MCF 10A (cell line): ENCODE measurements around the gene GPX3. TPM values are rescaled to one million over a fixed set of nuclear protein-coding genes. Genes with fewer than 3 reads are reported as not detected.

Experiments used
- BruUV-seq: library from RNA; stranded (reverse); fragments of 400-500 nt; replicated peaks from 2 replicates; lab custom pipeline; 2021; lab: Mats Ljungman, UMichigan
- CTCF ChIA-PET: fragments of 300-600 bp; sonication (Branson Sonifier 250); formaldehyde crosslinking; extraction: SDS; loops from one replicate; lab custom pipeline; 2021; ENCODE audit warnings: antibody characterized with exemption, inconsistent platforms; lab: Yijun Ruan, JAX
- POLR2A ChIA-PET: fragments of 300-600, 350-650 bp; sonication (Branson Sonifier 250); formaldehyde crosslinking; extraction: SDS; loops from one replicate; lab custom pipeline; 2020; ENCODE audit warnings: antibody characterized with exemption, inconsistent platforms; lab: Yijun Ruan, JAX
- DNase-seq: peaks from one replicate; pipeline ENCODE4 v3.0.0-alpha.2; 2018; ENCODE audit not compliant: unreplicated experiment
- H3K27ac Mint-ChIP-seq: one replicate; pipeline ENCODE4 v1.8.0; 2022; ENCODE audit warnings: mild to moderate bottlenecking, low read depth, mixed read lengths; ENCODE audit not compliant: unreplicated experiment
- H3K27me3 Mint-ChIP-seq: one replicate; pipeline ENCODE4 v1.8.0; 2022; ENCODE audit warnings: mixed read lengths; ENCODE audit not compliant: insufficient read depth, unreplicated experiment
- H3K36me3 Mint-ChIP-seq: one replicate; pipeline ENCODE4 v1.8.0; 2022; ENCODE audit warnings: mild to moderate bottlenecking, moderate library complexity, mixed read lengths; ENCODE audit not compliant: insufficient read depth, unreplicated experiment
- H3K4me1 Mint-ChIP-seq: one replicate; pipeline ENCODE4 v1.8.0; 2022; ENCODE audit warnings: mixed read lengths; ENCODE audit not compliant: insufficient read depth, unreplicated experiment
- H3K4me3 Mint-ChIP-seq: one replicate; pipeline ENCODE4 v1.8.0; 2022; ENCODE audit warnings: mild to moderate bottlenecking, moderate library complexity, mixed read lengths; ENCODE audit not compliant: unreplicated experiment
- H3K9me3 Mint-ChIP-seq: one replicate; pipeline ENCODE4 v1.8.0; 2022; ENCODE audit warnings: mixed read lengths; ENCODE audit not compliant: unreplicated experiment
- CTCF ChIP-seq: fragments of 200-600 bp; IDR thresholded peaks from one replicate; pipeline ENCODE4 v1.8.0; 2022; ENCODE audit warnings: antibody characterized with exemption, mild to moderate bottlenecking; ENCODE audit not compliant: unreplicated experiment
- intact Hi-C: fragments of 100-400 bp; cut with micrococcal nuclease; formaldehyde crosslinking; loops from 2 replicates; pipeline ENCODE4 v1.14.1; 2022
- total RNA-seq: library from RNA; stranded (reverse); gene quantifications from 2 replicates; pipeline ENCODE4 v1.2.3, GENCODE V29; 2022

The GPX3 gene
- total RNA-seq, 1 experiment from 2014 or later: not detected

- intact Hi-C loops: loop anchor here (1.0 to 2.0 kb wide), 4 partner anchors 30 to 188 kb away; partner anchors contain the start of gene TNIP1
- ChIA-PET CTCF (interaction anchor here (0.6 to 40.7 kb wide), 46 partner anchors 15 to 1335 kb away, joined by 3 to 1587 read pairs (median 5); partner anchors contain the start of gene TNIP1), POLR2A (interaction anchor here (0.7 to 5.4 kb wide), 5 partner anchors 9 to 64 kb away, joined by 3 to 21 read pairs (median 6); partner anchors contain the start of gene TNIP1)
- no TSS peak for BruUV-seq
- no peaks in the 10 kb centered on the region for H3K9me3 Mint-ChIP-seq
- TF ChIP-seq CTCF: peak; percentile 89
- peaks cover 100% of the 10 kb centered on the region for H3K36me3 Mint-ChIP-seq
- no peaks in the 10 kb centered on the region for H3K27me3 Mint-ChIP-seq
- peak; percentile 83 for DNase-seq
- no peak overlapping the region for H3K4me3 Mint-ChIP-seq
- no peaks in the 10 kb centered on the region for H3K4me1 Mint-ChIP-seq
- H3K27ac Mint-ChIP-seq: peak overlapping the region; percentile 62
These were observed 30.9 kb downstream of the GPX3 start for GRCh38 chr5:151051066-151051930.

DNA sequence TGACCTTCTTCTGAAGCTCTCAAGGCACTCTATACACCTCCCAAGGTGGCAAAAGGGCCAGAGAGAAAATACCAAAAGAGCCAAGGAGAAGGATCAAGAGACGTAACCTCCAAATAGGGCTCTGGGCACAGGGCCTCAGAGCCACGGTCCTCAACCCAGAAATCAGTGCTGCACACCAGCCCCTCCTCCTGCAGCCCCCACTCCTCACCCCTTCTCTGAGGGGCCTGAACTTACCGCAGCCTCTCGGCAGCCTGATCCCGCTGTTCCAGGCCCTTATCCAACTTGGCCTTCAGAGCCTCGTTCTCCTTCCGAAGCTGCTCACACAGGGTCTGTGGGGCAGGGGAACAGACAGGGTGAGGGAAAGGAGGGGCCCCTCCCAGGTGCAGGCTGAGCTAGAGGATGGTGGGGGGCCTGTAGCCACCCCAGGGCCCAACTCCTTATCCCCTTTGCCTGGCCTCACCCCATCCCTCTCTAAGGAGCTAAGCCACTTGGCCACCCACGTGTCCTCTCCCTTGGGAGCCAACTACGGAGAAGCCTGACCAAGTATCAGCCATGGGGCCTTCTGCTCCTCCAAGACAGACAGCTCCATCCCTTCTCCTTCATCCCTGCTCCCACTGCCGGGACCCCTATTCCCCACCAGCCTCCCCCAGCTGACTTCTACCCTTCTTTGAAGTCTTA lies 31.7 kb downstream of the GPX3 start:
- no peaks in the 10 kb centered on the region for H3K9me3 Mint-ChIP-seq
- TF ChIP-seq CTCF: no peak
- intact Hi-C loops: loop anchor here (1.0 to 2.0 kb wide), 4 partner anchors 29 to 187 kb away; partner anchors contain the start of gene TNIP1
- BruUV-seq: no TSS peak
- H3K4me1 Mint-ChIP-seq: no peaks in the 10 kb centered on the region
- ChIA-PET POLR2A (interaction anchor here (0.7 to 5.4 kb wide), 5 partner anchors 10 to 63 kb away, joined by 3 to 21 read pairs (median 6); partner anchors contain the start of gene TNIP1), CTCF (interaction anchor here (0.6 to 40.7 kb wide), 45 partner anchors 14 to 1761 kb away, joined by 3 to 1587 read pairs (median 5); partner anchors contain the start of gene TNIP1)
- H3K36me3 Mint-ChIP-seq: peaks cover 100% of the 10 kb centered on the region
- DNase-seq: no peak
- no peaks in the 10 kb centered on the region for H3K27me3 Mint-ChIP-seq
- H3K27ac Mint-ChIP-seq: peak overlapping the region; percentile 62
- no peak overlapping the region for H3K4me3 Mint-ChIP-seq

DNA sequence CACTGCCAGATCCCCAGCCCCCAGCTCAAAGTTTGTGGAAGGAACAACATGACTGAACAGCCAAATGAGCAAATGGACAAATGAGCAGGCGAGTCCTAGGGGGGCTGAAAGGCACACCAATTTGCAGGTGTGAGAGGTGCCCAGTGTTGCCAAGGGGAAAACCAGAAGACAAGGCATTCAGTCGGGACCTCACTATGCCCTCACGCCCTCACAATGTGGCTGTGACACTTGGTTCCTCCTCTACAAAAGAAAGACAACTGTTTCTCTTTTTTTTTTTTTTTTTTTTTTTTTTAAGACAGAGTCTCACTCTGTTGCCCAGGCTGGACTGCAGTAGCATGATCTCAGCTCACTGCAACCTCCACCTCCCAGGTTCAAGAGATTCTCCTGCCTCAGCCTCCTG lies 32.4 kb downstream of the GPX3 start:
- Mint-ChIP-seq H3K27me3 (no peaks in the 10 kb centered on the region), H3K4me1 (no peaks in the 10 kb centered on the region), H3K27ac (peak overlapping the region; percentile 62), H3K9me3 (no peaks in the 10 kb centered on the region), H3K36me3 (peaks cover 100% of the 10 kb centered on the region), H3K4me3 (no peak overlapping the region)
- no peak for DNase-seq
- ChIA-PET POLR2A (interaction anchor here (1.3 to 5.4 kb wide), 4 partner anchors 11 to 62 kb away, joined by 3 to 21 read pairs (median 8); no protein-coding TSS in a partner anchor), CTCF (interaction anchor here (0.6 to 40.7 kb wide), 23 partner anchors 13 to 1762 kb away, joined by 3 to 1587 read pairs (median 14); partner anchors contain the start of gene TNIP1)
- intact Hi-C loops: no loop called here
- no TSS peak for BruUV-seq
- no peak for TF ChIP-seq CTCF
